Renal cortex interstitium (tissue), 11 donors: Measurements from ENCODE around the gene CNTN5. TPM values are rescaled to one million over a fixed set of nuclear protein-coding genes. Genes with fewer than 3 reads are reported as not detected.

Experiments
- DNase-seq, 11 donors: peaks; one replicate each; pipeline ENCODE4 v3.0.0-alpha.2; 2013; ENCODE audit warnings: low read depth in 9 of 11, low spot score in 4 of 11; ENCODE audit errors: extremely low read depth in 1 of 11
- polyA plus RNA-seq, 3 donors: library from polyadenylated mRNA; unstranded; fragments of 120-200 nt; gene quantifications; one replicate each; pipeline ENCODE4 v1.2.1, GENCODE V29; 2013; ENCODE audit not compliant: insufficient read length in 3 of 3

CNTN5 gene
- polyA plus RNA-seq, 3 donors: 19.5 to 24.5 (median 20.4) TPM

DNA sequence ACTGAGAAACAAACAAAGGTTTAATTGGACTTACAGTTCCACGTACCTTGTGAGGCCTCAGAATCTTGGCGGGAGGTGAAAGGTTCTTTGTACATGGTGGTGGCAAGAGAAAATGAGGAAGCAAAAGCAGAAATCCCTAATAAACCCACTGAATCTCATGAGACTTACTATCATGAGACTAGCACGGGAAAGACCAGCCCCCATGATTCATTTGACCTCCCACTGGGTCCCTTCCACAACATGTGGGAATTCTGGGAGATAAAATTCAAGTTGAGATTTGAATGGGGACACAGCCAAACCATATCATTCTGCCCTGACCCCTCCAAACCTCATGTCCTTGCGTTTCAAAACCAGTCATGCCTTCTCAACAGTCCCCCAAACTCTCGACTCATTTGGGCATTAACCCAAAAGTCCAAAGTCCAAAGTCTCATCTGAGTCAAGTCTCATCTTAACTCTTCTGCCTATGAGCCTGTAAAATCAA lies 617.4 kb downstream of the CNTN5 start:
- no peak for DNase-seq

DNA sequence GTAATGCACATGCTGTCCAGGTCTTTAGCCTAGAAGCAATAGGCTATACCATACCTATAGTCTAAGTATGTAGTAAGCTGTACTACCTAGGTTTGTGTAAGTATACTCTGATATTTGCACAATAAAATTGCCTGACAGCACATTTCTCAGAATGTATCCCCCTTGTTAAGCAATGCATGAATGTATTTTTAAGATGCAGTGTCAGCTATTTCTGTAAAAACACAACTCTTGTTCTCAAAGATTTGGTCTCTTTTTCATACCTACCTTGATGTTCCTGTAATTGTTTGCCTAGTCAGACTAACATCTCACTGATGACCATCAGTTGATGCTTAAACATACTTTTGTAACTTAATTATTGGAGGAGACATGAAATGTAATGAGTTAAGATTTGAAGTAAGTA lies 619.9 kb downstream of the CNTN5 start:
- DNase-seq: no peak

DNA sequence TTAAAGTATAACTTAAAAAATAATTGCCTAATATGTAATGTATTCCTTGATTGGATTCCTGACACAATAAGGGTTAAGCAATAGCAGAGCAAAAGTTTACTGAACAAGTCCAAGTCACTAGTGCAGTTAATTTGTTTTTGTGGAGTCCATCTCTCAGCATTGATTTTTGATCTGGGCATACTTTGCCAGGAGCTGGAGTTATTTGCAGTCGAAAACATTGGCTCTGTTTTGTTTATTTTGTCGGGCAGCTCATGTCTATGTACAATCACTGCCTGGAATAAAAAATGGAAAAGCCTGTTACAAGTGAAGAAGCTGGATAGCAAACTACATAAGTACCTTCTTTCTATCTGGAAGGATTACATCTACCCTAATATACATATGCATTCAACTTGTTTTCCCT lies 625.2 kb downstream of the CNTN5 start:
- no peak for DNase-seq

DNA sequence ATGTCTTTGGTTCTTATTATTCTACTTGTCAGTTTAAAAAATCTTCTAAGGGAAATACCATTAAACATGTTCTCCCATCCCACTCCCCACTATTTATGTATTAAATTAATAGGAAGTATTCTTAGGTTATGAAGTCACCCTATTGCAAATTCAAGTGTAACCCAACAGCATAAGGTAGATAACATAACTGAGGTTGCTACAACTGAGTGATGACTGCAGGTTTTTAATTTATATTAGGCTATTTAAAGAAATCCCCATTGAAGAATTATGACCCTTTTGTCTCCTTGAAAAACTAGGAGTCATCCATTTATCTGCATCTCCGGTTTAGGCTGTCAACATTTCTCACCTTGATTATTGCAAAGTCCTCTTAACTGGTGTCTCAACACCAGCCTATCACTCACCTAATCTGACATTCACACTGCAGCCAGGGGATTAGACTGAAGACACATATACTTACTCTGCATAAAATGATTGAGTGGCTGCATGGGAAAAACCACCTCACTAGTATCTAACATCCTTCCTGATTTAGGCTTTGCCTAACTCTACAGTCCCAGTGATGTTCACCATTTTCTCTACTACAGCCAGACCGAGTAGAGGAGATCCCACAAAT lies 649.4 kb downstream of the CNTN5 start:
- DNase-seq: no peak

DNA sequence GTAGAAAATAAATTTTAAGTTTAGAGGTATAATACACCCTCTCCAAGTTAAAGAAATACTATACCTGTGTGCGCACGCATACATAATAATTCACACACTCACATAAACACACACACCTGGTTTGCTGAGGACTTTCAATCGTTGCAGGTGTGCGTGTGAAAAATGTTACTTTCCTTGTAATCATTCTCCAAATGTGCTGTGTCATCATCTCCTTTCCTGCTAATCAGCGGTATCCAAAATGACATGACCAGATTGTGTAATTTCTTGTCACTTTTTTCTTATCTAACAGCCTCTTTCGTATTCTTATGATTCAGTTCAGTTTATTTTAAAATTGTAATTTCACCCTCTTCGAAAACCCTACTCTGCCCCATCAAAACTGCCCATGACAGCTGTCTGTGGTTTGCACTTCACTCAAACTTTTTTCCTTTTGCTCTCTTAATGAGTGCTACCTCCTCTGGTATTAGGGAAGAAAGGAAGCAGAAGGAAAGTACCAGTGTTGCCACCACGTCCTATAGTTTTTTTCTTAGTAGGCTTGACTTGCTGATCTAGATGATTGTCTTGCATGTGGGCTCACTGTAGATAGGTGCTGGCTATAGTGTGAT lies 651.2 kb downstream of the CNTN5 start:
- DNase-seq: no peak

DNA sequence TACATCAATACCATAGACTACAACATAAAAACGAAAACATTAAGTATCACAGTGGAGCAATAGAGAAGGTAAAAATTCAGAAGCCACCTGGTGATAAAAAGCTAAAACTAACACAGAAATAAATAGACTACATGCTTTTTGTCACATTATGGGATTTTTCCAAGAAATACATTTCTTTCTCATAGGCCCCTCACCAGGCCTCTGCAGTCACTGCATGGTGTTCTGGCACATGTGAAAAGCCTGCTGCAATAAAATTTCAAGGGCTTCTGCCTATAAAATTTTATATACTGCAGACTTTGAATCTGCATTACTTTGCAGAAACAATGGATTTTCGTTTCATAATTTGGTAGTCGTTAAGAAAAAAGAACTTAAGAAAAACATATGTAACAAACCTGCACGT lies 655.5 kb downstream of the CNTN5 start:
- DNase-seq: no peak

DNA sequence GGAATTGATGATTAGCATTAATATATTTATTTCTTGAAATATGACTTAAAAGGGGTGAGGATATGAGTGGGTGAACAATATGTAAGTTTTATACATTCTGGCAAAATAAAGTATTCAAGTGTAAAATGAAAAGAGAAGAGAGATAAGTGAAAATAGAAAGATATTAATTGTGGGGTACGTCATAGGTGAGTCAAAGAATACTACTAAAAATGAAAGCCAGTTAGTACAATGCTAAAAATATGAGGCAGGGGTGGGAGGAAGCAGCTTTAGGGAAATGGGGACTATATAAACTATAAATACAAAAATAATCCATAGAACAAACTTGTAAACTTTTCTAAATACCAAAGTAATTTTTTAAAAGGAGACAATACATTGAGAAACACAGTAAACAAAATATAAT lies 661.4 kb downstream of the CNTN5 start:
- DNase-seq: no peak

DNA sequence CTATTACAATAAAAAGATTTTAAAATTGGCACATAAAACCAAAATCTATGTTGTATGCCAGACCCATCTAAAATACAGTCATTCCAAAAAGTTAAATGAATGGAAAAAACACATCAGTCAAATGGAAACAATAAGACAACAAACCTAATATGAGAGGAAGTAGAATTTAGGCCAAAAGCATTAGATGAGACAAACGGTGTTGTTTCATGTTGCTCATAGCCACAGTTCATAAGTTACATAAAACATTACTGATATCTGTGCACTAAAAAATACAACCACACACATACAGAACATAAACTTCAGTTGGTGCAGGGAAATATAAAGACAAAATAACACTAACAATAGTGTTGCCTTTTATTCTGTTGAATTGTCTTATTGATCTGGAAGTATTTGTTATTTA lies 661.9 kb downstream of the CNTN5 start:
- no peak for DNase-seq

DNA sequence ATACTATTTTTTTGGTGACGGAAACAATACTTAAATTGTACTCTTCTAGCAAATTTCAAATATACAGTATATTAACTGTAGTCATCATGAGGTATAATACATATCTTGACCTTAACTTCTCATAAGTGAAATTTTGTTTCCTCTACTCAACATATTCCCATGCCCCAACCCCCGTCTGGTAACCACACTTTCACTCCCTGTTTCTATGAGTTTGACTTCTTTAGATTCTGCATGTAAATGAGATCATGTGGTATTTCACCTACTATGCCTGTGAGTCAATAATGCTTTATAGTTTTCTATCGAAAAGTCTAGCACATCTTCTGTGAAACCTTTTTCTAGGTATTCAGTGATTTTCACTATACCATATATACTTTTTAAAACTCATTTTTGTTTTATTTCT lies 663.2 kb downstream of the CNTN5 start:
- no peak for DNase-seq

DNA sequence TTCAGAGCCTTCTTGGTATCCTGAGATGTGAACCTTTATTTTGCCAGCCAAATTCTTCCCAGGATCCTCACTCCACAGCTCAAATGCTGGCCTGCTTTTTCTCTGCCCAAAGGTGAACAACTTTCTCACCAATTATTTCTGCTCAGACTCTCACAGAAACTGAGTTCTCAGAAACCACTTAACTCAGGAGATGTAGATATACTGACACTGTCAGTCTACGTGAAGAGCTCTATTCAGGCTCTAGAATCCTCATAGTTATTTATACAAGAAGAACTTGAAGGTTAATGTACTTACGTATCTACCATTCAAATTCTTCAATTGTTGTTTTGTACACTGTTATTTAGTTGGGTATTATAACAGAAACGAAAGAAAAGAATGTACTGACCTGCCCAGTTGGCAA lies 666.1 kb downstream of the CNTN5 start:
- DNase-seq: no peak

DNA sequence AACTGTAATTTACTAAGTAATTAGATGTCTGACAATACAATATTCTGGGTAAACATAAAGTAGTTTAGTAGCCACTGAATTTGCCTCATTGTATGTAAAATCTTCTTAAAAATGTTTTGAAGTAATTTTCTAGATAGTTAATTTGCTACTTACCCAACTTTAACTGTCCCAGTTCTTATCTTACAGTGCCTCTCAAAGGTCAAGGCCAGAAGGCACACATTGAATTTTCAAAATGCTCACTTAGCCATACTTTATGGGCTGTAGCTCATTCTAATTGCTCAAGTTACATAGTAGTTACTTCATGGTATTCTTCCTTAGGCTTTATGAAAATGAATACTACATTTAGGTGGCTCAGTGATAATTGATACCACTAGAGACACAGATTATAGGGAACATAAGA lies 666.6 kb downstream of the CNTN5 start:
- DNase-seq: peak in 1 of 11 donors; percentile 5

DNA sequence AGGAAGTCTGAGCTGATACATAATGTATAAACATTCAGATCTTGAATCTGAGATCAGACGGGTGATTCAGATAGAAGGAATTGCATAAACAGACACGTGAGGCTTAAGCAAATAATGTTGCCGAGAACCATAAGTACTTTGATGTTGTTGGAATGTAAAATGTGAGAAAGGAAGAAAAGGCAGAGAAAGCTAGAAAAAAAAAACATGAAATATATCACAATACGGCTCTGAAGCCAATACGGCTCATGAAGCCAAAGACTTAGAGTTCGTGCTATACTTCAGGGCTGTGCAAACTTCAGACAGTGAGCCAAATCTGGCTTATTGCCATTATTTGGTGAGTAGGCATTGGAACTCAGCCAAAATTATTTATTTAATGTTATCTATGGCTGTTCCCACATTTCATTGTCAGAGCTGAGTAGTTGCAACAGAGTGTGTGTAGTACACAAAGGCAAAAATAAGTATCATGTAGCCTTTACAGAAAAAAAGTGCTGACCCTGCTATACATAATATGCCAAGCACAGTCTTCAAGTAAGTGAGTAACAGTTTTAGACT lies 673.3 kb downstream of the CNTN5 start:
- no peak for DNase-seq

DNA sequence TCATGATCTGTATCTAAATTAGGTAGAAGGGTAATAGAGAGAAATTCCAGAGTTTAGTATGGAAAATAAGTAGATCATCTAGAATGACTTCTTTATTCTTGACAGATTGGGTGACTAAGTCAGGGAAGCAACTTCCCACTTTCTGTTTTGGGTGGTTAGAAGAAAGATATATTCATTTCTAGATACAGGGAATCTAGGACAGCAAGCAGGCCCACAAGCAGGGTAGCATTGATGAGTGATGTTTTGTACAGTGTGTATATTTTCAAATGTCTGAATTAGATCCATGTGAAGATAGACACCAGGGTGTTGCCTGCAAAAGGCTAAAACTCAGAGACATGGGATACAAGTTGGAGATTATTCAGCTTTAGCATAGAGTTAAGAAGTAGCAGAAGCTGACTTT lies 674.4 kb downstream of the CNTN5 start:
- DNase-seq: no peak

DNA sequence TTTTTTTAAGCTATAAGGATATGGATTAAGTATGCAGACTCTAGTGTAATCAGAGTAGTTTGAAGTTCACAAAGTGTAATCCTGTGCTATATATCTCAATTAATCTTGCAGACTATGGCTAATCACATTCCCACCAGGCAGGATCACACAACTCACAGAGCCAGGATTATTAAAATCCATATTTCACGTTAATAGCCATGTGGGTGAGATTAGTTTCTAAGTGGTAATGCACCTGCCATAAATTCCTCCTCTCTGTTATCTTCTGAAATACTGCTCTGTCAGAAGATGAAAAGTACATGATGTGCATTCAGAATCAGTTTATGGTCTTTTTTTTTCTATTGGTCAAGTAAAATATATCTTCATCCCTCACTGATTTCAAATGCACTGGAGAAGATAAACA lies 686.1 kb downstream of the CNTN5 start:
- DNase-seq: no peak

DNA sequence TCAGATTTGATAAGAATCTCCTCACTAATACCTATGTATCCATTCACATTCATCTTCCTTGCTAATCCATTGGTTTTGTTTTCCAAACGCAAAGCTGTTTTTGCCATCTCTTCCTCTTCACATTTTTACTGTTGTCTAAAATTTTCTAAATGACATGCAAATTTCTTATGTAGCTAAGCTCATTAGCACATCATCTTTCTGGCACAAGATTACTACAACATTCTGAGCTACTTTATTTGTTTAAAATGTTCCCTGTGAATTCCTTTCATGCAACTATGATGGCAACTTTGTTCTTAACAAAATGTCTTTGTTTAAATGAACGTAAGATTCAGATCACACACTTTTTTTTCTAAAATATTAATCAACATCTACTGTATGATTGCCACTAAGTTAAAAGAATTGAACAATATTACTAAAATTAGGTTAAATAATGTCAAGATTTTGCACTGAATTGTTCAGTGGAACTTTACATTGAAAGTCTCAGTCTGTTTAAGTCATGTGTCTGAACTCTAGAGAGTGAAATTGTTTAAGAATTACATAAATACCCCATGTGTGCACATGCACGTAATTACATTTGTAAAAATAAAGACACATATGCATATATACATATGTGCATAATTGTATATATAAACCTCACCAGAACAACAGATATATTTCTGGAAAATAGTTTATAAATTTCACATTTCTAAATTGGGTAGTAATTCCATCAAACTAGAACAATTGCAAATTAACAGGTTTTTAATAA lies 688.4 kb downstream of the CNTN5 start:
- DNase-seq: no peak

DNA sequence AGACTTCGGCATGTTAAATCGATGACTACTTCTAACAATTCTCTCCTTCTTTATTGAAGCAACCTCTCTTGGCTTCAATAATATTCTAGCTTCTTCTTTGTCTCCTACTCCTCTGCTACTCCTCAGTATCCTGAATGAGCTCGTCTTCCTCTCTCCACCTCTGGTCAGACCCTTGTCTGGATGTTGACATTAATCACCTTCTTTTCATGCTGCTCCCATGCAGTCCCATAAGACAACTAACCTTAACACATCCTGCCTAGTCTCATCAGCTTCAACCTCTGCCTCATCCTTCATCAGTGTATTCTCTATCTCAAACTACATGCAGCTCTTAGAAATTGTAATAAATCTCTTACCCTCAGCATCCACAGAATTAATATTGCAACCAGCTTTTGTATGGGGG lies 695.6 kb downstream of the CNTN5 start:
- DNase-seq: no peak

DNA sequence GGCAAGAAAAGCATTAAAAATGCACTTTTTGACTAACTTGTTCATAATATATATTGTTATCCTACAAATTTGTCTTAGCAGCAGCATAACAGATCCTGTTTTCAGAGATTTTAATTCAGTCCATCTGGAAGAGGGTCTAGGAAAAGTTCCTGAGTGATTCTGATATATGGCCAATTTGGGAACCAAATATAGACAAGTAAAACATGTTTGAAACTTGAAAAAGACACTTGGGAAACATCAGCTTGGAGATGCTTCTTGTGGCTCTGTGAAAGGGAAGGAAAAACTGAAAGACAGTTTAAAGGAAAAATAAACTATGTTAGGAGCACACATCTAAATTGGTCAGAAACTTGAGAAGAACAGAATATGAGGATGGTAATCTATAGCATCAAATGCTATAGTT lies 697.5 kb downstream of the CNTN5 start:
- DNase-seq: no peak

DNA sequence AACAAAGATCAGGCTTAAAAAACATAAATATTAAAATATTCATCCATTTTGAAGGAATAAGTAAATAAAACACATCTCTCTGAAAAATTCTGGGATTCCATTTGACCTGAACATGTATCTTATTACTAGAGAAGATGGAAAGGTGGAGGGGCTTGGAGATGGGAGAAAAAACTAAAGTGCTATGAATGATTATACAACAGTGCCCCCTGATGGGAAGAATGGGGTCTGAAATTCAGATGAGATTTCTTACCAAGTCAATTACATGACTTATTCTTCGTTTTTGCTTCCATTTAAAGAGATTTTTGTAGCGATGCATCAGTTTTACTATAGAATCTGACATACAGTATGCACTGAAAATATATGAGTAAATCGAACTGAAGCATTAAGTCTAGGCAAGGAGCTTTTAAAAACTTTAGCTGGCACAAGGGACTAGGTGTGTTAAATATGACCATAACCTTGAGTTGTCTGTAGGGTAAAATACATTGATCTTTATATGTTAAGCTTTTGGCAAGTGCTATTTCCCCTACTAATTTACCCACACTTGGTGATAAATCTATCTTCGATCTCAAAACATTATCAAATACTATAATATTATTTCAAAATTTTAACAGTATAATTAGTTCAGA lies 718.8 kb downstream of the CNTN5 start:
- peak; percentile 29 to 59 (median 39) for DNase-seq

DNA sequence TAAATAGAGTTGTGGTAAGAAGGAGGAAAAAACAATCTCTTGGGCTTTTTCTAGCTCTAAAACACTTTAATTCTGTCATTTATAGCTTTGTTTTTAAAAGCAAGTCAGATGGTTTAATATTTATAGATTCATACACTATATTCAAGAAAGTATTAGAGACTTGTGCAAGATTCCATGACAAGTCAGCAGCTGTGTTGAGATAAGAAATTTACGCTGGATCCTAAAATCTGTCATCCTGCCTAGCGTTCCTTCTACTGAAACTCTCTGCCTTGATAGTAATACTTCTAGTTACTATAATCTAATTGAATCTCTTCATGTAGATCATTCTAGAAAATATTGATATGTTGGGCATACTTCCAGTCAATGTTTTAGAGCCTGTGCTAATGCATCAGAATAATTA lies 721.8 kb downstream of the CNTN5 start:
- peak in 1 of 11 donors; percentile 4 for DNase-seq

DNA sequence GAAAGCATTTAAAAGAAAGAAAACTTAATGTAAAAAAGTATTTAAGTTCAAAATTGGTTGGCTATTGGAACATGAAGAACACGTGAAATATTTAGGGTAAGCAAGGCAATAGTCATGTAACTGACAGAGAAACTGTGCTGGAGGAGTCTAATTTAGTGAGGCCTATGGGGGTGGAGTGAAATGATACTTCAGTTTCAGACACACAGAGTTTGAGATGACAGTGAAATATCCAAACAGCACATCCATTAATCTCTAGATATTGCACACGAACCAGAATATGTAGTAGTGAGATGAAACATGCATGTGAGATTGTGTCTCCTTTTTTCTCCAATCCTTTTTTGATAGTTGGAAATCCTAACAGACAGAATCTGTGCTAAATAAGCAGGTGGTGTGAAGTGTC lies 739.0 kb downstream of the CNTN5 start:
- DNase-seq: no peak
